Epidermal melanocyte (primary cell): ENCODE results near the gene IL17C.
"Not testable (repeated sequence)": the region's sequence is repeated elsewhere in the genome, so short reads cannot be mapped to it uniquely, and the experiment has no call there.

Source experiments
- DNase-seq: peaks from one replicate; pipeline ENCODE4 v3.0.0; 2011; ENCODE audit warnings: low spot score; ENCODE audit not compliant: insufficient read length

Gene IL17C

DNA sequence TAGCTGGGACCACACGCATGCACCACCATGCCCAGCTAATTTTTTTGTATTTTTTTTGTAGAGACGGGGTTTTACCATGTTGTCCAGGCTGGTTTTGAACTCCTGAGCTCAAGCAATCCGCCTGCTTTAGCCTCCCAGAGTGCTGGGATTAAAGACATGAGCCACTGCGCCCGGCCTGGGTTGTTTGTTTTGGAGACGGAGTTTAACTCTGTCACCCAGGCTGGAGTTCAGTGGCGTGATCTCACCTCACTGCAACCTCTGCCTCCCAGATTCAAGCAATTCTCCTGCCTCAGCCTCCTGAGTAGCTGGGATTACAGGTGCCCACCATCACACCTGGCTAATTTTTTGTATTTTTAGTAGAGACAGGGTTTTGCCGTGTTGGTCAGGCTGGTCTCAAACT, 28.9 kb upstream of the IL17C start:
- not testable (repeated sequence) for DNase-seq

DNA sequence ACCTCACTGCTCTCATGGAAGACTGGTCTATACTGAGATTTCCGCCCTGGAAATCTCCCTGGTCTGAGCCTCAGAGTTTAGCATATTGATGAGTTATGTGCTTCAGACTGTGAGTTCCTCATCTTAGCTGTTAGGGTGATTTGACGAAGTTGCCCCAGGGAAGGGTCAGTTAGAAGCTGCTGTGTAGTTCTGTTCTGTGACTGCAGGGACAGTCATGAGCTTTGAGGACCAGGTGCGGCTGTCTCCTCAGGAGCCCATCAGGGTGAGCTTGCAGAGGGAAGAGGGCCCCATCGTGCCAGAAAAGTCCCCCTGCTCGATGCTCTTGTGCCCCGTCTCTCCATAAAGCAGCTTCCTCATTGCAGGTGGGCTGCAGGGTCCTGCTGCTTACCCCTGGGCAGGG, 28.3 kb upstream of the IL17C start:
- no peak for DNase-seq

DNA sequence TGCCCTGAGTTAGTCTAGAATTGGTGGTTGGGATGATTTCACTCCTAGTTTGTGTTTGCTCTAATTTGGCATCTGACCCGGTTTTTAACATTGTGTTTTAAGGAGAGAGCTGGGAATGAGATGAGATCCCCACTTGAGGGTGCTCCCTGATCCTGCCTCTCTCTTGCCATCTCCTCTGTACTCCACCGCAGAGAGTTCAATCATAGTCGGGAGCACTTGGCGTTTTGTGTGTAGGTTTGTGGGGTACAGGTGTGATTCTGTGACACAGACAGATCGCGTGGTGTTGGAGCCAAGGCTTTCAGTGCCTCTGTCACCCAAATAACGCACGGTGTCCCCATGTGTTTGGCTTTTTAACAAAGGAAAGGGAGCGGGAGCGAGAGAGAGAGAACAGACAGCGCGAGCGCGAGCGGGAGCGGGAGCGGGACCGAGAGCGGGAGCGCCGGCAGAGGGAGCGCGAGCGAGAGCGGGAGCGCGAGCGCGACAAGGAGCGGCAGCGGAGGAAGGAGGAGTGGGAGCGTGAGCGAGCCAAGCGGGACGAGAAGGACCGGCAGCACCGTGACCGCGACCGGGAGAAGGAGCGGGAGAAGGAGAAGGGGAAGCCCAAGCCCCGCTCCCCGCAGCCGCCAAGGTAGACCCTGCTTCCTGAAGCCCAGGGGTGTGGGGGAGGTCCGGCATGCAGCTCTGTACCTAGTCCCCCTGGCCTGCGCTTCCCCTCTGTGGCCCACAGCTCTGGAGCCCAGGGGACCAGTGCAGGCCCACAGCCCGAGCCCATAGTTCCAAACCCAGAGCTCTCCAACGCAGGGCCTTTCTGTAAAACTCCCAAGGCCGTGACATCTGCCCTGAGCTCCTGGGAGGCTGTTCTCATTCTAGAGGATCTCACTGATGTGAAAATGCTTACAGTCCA, 27.2 kb upstream of the IL17C start:
- DNase-seq, result no peak

- no peak for DNase-seq
Measured at GRCh38 chr16:88613293-88613692, 25.1 kb upstream of the IL17C start.

GRCh38 chr16:88613911-88614817, 24.2 kb upstream of the IL17C start:
- DNase-seq, result no peak

DNA sequence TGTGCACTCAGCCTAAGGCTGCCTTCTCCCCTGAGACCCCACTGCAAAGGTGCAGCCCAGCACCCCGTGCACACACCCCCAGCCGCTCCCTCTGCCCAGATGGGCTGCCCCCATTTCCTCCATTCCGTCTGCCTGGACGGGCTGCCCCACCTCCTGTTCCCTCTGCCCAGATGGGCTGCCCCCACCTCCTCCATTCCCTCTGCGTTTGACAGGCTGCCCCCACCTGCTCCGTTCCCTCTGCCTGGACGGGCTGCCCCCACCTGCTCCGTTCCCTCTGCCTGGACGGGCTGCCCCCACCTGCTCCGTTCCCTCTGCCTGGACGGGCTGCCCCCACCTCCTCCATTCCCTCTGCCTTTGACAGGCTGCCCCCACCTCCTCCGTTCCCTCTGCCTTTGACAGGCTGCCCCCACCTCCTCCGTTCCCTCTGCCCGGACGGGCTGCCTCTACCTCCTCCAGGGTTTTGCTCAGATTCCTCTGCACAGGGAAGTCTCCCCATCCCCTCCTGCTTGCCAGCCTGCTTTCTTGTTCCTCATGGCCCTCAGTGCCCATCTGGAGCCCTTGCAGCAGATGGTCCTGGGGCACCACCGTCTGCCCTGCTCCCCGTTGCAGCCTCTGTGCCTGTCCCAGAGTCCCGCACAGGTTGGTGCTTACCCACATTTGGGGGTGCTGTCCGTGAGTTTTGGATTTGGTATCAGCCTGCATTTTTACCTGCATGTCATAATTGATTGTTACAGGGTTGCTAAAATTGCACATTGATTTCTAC, 23.4 kb upstream of the IL17C start:
- no peak for DNase-seq

- DNase-seq, result no peak
Measured at GRCh38 chr16:88616320-88616719, 22.1 kb upstream of the IL17C start.

- DNase-seq, result no peak
Measured at GRCh38 chr16:88616736-88617135, 21.6 kb upstream of the IL17C start.

DNA sequence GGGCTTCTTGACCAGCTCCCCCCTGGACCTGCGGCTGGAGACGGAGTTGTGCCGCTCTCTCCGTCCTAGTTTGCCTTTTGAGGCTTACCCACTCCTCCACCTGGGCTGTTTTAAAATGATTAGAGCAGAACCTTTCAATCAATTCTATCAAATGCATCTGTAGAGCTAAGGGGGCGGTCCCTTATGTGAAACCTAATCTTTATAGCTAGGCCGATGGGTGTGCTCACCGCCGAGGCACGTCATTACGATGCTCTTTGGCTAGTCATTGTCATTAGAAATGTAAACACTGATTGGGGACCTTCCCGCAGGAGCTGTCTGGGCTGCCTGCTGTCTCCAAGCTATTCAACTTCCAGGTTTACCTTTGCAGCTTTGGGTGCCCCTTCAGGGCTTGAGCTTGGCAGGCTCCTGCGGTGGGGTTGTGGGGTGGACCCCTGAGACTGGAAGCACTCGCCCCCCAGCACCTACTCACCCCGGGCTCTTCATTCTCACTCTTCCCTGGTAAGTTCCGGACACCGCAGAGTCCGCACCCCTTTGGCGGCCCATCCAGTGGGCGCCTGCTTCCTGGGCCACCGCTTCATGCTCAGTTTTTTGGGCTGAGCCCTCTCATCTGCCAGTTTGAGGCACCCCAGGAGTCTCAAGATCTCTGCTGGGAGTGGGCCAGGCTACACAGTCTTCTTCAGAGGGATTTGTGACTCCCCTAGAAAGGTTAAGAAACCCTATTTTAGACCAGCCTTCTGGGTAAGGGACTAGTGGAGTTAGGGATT, 20.9 kb upstream of the IL17C start:
- DNase-seq, result no peak

GRCh38 chr16:88618182-88618955, 20.0 kb upstream of the IL17C start:
- DNase-seq, result no peak

GRCh38 chr16:88618956-88619667, 19.3 kb upstream of the IL17C start:
- no peak for DNase-seq

- no peak for DNase-seq
Measured at GRCh38 chr16:88619859-88620815, 18.2 kb upstream of the IL17C start.

GRCh38 chr16:88622125-88622524, 16.2 kb upstream of the IL17C start:
- DNase-seq, result no peak

DNA sequence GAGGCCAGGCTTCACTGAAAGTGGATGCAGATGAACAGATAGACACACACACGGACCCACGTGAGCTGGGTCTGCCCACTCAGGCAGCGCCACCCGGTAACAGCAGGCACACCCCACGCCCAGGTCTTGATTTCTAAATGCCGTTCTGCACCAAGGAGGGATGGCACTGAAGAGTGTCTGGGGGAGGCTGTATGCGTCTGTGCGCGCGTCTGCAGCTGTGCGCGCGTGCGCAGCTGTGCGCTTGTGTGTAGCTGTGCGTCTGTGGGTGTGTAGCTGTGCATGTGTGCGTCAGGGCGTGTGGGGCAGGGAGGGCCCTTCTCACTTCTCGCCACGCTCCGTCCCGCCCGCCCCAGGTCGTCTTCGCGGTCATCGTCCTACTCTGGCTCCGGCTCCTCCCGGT, 15.5 kb upstream of the IL17C start:
- DNase-seq, result no peak

DNA sequence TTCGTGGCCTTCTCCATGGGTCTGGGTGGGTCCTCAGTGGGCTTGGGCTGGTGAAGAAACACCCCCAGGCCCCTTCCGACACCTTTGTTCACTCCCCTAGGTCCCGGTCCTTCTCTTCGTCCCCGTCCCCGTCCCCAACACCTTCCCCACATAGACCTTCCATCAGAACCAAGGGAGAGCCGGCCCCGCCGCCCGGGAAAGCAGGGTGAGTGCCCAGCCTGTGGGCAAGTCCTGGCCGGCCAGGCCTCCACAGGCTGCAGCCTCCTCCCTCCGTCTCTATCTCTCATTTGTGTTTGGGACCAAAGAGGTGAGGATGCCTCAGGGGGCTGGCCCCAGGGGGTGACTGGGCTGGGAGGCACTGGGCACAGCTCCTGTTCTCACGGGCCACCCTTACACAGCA, 14.5 kb upstream of the IL17C start:
- no peak for DNase-seq

GRCh38 chr16:88624481-88624880, 13.9 kb upstream of the IL17C start:
- no peak for DNase-seq

GRCh38 chr16:88624977-88625576, 13.3 kb upstream of the IL17C start:
- no peak for DNase-seq

DNA sequence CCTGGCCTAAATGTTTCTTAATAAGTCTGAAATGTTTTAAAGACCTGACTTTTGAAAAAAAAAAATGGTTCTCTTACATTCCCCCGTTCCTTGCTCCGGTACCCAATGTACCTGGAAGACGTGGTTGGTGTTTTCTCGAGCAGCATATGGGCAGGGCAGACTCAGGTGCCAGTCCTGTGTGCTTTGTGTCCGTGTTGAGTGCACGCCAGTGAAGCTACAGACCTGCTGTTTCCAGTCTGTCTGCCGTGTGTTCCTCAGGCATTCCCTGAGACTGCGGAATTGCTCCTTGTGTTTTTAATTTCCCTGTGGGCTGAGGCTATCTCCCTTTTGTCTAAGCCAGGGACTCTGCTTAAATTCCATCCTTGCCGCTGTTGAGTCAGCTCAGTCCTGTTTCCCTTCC, 11.7 kb upstream of the IL17C start:
- DNase-seq, result no peak
